HepG2 (cell line): ENCODE data around the gene PLCL2.

Source experiments
- EP300 ChIP-seq, 3 experiments: sonication (generic) in 1 of 3; formaldehyde crosslinking in 1 of 3; IDR thresholded peaks; 2 replicates each; pipeline versions ENCODE4 v1.5.1 to v1.6.1; 2011 to 2020; ENCODE audit warnings: low read depth in 2 of 3, low read length in 2 of 3, borderline replicate concordance in 1 of 3, improper control_type of control experiment in 1 of 3, mild to moderate bottlenecking in 1 of 3, missing genetic modification reagents in 1 of 3, moderate library complexity in 1 of 3
- FOXK2 ChIP-seq: fragments of 450-650 bp; IDR thresholded peaks from 2 replicates; pipeline ENCODE4 v1.6.1; 2016
- HOXA3 ChIP-seq: sonication (generic); formaldehyde crosslinking; IDR thresholded peaks from 2 replicates; pipeline ENCODE4 v1.5.0; 2020; ENCODE audit warnings: missing genetic modification reagents
- POLR2A ChIP-seq, 2 experiments: IDR thresholded peaks; 2 replicates each; pipeline ENCODE4 v1.6.1; 2011; ENCODE audit warnings: low read depth in 2 of 2, low read length in 2 of 2, mild to moderate bottlenecking in 1 of 2, moderate library complexity in 1 of 2; ENCODE audit not compliant: insufficient read depth in 1 of 2
- SRF ChIP-seq: IDR thresholded peaks from 2 replicates; pipeline ENCODE4 v1.6.1; 2011; ENCODE audit warnings: mild to moderate bottlenecking, low read depth, low read length, moderate library complexity
- TF ChIP-seq, protein P1 (sequence below): sonication (generic); formaldehyde crosslinking; conservative IDR thresholded peaks from 2 replicates; pipeline ENCODE4 v1.8.0; 2022; ENCODE audit warnings: missing genetic modification reagents

GRCh38 chr3:17088602-17089313, 204.0 kb downstream of the PLCL2 start:
- no peak for TF ChIP-seq EP300 (IDR thresholded peaks at IDR 0.05; ENCODE audit: low read depth in 2 of 2, low read length in 2 of 2)
- TF ChIP-seq EP300 (CRISPR knock-in tag; IDR thresholded peaks at IDR 0.05; ENCODE audit: borderline replicate concordance), result no peak
- TF ChIP-seq, protein P1, sequence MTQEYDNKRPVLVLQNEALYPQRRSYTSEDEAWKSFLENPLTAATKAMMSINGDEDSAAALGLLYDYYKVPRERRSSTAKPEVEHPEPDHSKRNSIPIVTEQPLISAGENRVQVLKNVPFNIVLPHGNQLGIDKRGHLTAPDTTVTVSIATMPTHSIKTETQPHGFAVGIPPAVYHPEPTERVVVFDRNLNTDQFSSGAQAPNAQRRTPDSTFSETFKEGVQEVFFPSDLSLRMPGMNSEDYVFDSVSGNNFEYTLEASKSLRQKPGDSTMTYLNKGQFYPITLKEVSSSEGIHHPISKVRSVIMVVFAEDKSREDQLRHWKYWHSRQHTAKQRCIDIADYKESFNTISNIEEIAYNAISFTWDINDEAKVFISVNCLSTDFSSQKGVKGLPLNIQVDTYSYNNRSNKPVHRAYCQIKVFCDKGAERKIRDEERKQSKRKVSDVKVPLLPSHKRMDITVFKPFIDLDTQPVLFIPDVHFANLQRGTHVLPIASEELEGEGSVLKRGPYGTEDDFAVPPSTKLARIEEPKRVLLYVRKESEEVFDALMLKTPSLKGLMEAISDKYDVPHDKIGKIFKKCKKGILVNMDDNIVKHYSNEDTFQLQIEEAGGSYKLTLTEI (CRISPR knock-in tag), result no peak
- no peak for TF ChIP-seq FOXK2
- TF ChIP-seq HOXA3 (CRISPR knock-in tag), result no peak
- TF ChIP-seq SRF, result no peak
- TF ChIP-seq POLR2A (IDR thresholded peaks at IDR 0.05; ENCODE audit: insufficient read depth in 1 of 2, low read depth in 2 of 2, low read length in 2 of 2), result no peak
